ENCODE data around the gene C1orf94.

Gene C1orf94

DNA sequence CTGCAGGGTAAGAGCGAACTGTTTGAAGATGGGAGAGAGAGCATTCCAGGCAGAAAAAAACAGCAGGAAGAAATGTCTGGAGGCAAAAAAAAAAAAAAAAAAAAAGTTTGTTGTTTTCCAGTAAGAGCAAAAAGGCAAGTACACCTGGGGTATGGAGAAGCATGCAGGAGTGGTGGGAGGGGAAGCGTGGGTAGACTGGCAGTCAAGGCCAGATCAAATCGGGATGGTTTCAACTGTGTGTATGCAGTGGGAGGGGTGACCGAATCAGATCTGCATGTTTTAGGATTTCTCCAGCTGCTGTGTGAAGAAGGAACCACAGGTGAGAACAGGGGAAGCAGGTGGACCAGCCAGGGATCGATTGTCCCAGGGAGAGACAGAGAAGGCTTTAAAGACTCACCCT lies 46.4 kb upstream of the C1orf94 start:
- Histone ChIP-seq H3K27me3 (no peaks in the 10 kb centered on the region), H3K27ac (no peak overlapping the region), H3K9me3 (no peaks in the 10 kb centered on the region), H3K4me3 (ENCODE audit: low read depth in 1 of 2, low read length in 1 of 2) (no peak overlapping the region), H3K4me1 (ENCODE audit: control insufficient read depth in 1 of 2, insufficient read depth in 1 of 2, low read depth in 1 of 2, low read length in 1 of 2) (no peaks in the 10 kb centered on the region), H3K36me3 (no peaks in the 10 kb centered on the region)
- no peak for TF ChIP-seq CTCF (IDR thresholded peaks at IDR 0.05)

GRCh38 chr1:34131396-34132160 lies 45.1 kb upstream of the C1orf94 start:
- TF ChIP-seq CTCF (IDR thresholded peaks at IDR 0.05): no peak
- Histone ChIP-seq H3K4me3 (ENCODE audit: low read depth in 1 of 2, low read length in 1 of 2) (no peak overlapping the region), H3K27ac (no peak overlapping the region), H3K36me3 (no peaks in the 10 kb centered on the region), H3K4me1 (ENCODE audit: control insufficient read depth in 1 of 2, insufficient read depth in 1 of 2, low read depth in 1 of 2, low read length in 1 of 2) (no peaks in the 10 kb centered on the region), H3K9me3 (no peaks in the 10 kb centered on the region), H3K27me3 (no peaks in the 10 kb centered on the region)

DNA sequence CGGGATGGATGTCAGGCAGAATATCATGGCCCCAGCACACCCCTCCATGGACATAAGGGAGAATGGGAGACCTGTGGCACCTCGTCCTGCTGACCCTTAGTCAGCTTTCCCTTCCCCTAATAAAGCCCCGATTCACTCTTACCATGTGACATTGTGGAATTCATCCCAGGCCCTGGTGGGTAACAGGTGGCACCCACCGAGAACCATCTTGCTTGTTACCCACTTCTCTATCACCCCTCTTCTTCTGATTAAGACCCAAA lies 44.6 kb upstream of the C1orf94 start:
- Histone ChIP-seq H3K27me3 (no peaks in the 10 kb centered on the region), H3K9me3 (no peaks in the 10 kb centered on the region), H3K27ac (no peak overlapping the region), H3K4me3 (ENCODE audit: low read depth in 1 of 2, low read length in 1 of 2) (no peak overlapping the region), H3K4me1 (ENCODE audit: control insufficient read depth in 1 of 2, insufficient read depth in 1 of 2, low read depth in 1 of 2, low read length in 1 of 2) (no peaks in the 10 kb centered on the region), H3K36me3 (no peaks in the 10 kb centered on the region)
- TF ChIP-seq CTCF (IDR thresholded peaks at IDR 0.05): no peak

DNA sequence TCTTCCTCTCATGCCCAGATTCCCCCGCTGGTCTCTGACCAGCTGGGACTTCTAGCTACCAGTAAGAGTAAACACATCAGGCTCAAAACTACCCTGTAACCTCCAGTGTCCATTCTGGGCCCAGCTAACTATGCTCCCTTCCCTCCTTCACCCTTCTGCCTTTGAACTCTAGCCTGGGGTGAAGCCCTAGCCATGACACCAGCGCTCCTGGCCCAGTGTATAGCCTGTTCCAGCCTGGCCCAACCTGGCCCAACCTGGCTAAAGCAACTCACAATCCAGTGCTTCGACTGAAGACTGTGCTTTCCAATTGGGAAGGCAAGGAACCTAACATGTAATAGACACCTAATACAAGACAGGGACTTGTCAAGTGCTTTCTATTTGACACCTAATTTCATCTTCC lies 39.3 kb upstream of the C1orf94 start:
- H3K4me3 ChIP-seq (ENCODE audit: low read depth in 1 of 2, low read length in 1 of 2): no peak overlapping the region
- no peaks in the 10 kb centered on the region for H3K27me3 ChIP-seq
- H3K27ac ChIP-seq: no peak overlapping the region
- H3K4me1 ChIP-seq (ENCODE audit: control insufficient read depth in 1 of 2, insufficient read depth in 1 of 2, low read depth in 1 of 2, low read length in 1 of 2): no peaks in the 10 kb centered on the region
- H3K9me3 ChIP-seq: no peaks in the 10 kb centered on the region
- TF ChIP-seq CTCF (IDR thresholded peaks at IDR 0.05): no peak
- no peaks in the 10 kb centered on the region for H3K36me3 ChIP-seq

- Histone ChIP-seq H3K27ac (no peak overlapping the region), H3K36me3 (no peaks in the 10 kb centered on the region), H3K4me3 (ENCODE audit: low read depth in 1 of 2, low read length in 1 of 2) (no peak overlapping the region), H3K27me3 (no peaks in the 10 kb centered on the region), H3K9me3 (no peaks in the 10 kb centered on the region), H3K4me1 (ENCODE audit: control insufficient read depth in 1 of 2, insufficient read depth in 1 of 2, low read depth in 1 of 2, low read length in 1 of 2) (no peaks in the 10 kb centered on the region)
- TF ChIP-seq CTCF (IDR thresholded peaks at IDR 0.05): no peak
Measured at GRCh38 chr1:34140011-34140676, 36.6 kb upstream of the C1orf94 start.

Data from neutrophil (primary cell).